Activated T-cell treated with anti-CD3 and anti-CD28 coated beads, Interleukin-2, amount 50 U/mL, for 72 hours (primary cell): ENCODE data around the gene MT1HL1. TPM values are rescaled to one million over a fixed set of nuclear protein-coding genes. Genes with fewer than 3 reads are reported as not detected.

Source experiments
- ATAC-seq, 2 donors: fragments of 150-1000 bp; cut with Tn5 transposase; replicated peaks in 1 of 2; 2 replicates each; pipeline ENCODE4 v1.10.0; 2021; ENCODE audit warnings: moderate library complexity in 2 of 2, mild to moderate bottlenecking in 1 of 2
- DNase-seq, 2 donors: peaks; one replicate each; pipeline ENCODE4 v3.0.0; 2021 to 2022; ENCODE audit warnings: mixed read lengths in 1 of 2
- H3K27ac Mint-ChIP-seq: one replicate; pipeline ENCODE4 v1.8.0; 2022; ENCODE audit warnings: mild to moderate bottlenecking, moderate library complexity, mixed read lengths
- H3K27me3 Mint-ChIP-seq: one replicate; pipeline ENCODE4 v1.8.0; 2022; ENCODE audit warnings: low read depth, mixed read lengths
- H3K36me3 Mint-ChIP-seq, 2 donors: one replicate each; pipeline ENCODE4 v1.8.0; 2022; ENCODE audit warnings: mixed read lengths in 2 of 2, mild to moderate bottlenecking in 1 of 2; ENCODE audit not compliant: insufficient read depth in 2 of 2
- H3K4me1 Mint-ChIP-seq: one replicate; pipeline ENCODE4 v1.8.0; 2022; ENCODE audit warnings: low read depth, mixed read lengths
- H3K4me3 Mint-ChIP-seq, 2 donors: one replicate each; pipeline ENCODE4 v1.8.0; 2022; ENCODE audit warnings: mild to moderate bottlenecking in 2 of 2, mixed read lengths in 2 of 2, moderate library complexity in 2 of 2
- H3K9me3 Mint-ChIP-seq, 2 donors: one replicate each; pipeline ENCODE4 v1.8.0; 2022; ENCODE audit warnings: mixed read lengths in 2 of 2
- total RNA-seq, 2 donors: library from RNA; stranded (reverse); gene quantifications; one replicate each; pipeline ENCODE4 v1.2.3, GENCODE V29; 2022

Gene MT1HL1
- total RNA-seq, 2 donors from 2014 or later, result not detected

GRCh38 chr1:237009611-237010010 lies 5.4 kb upstream of the MT1HL1 start:
- Mint-ChIP-seq H3K27me3 (peaks cover 6% of the 10 kb centered on the region), H3K36me3 (no peaks in the 10 kb centered on the region), H3K4me3 (no peak overlapping the region), H3K27ac (no peak overlapping the region), H3K9me3 (no peaks in the 10 kb centered on the region), H3K4me1 (no peaks in the 10 kb centered on the region)
- DNase-seq, result no peak
- ATAC-seq, result no peak

- Mint-ChIP-seq H3K4me3 (no peak overlapping the region), H3K27ac (no peak overlapping the region), H3K27me3 (peaks cover 6% of the 10 kb centered on the region), H3K9me3 (no peaks in the 10 kb centered on the region), H3K4me1 (no peaks in the 10 kb centered on the region), H3K36me3 (no peaks in the 10 kb centered on the region)
- ATAC-seq (no peak), DNase-seq (no peak)
Observed at GRCh38 chr1:237007147-237007881, 3.1 kb upstream of the MT1HL1 start.

DNA sequence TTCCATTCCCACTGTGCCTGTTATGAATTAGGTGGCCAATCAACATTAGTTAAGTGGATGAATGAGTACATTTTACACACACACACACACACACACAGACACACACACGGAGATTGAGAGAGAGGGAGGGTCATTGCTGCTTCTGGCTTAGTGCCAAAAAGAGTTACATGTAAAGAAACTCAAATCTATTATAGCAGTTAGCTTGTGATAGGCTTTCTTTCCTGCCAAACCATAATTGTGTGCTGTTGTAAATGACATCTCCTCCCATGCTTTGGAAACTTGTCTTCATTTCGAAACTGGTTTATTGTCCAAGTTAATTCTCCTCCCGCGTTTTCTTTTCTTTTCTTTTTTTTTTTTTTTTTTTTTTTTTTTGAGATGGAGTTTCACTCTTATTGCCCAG lies 1.4 kb upstream of the MT1HL1 start:
- DNase-seq (no peak), ATAC-seq (no peak)
- H3K36me3 Mint-ChIP-seq, result no peaks in the 10 kb centered on the region
- H3K27ac Mint-ChIP-seq, result no peak overlapping the region
- H3K4me3 Mint-ChIP-seq, result no peak overlapping the region
- no peaks in the 10 kb centered on the region for H3K4me1 Mint-ChIP-seq
- H3K9me3 Mint-ChIP-seq, result peaks cover 0 to 2% of the 10 kb centered on the region in 2 donors
- peaks cover 6% of the 10 kb centered on the region for H3K27me3 Mint-ChIP-seq

- Mint-ChIP-seq H3K4me3 (no peak overlapping the region), H3K36me3 (no peaks in the 10 kb centered on the region), H3K9me3 (peaks cover 0 to 2% of the 10 kb centered on the region in 2 donors), H3K4me1 (no peaks in the 10 kb centered on the region), H3K27me3 (no peaks in the 10 kb centered on the region), H3K27ac (no peak overlapping the region)
- ATAC-seq, result no peak
- no peak for DNase-seq
Observed at GRCh38 chr1:237003516-237003915, 725 bp downstream of the MT1HL1 start.

DNA sequence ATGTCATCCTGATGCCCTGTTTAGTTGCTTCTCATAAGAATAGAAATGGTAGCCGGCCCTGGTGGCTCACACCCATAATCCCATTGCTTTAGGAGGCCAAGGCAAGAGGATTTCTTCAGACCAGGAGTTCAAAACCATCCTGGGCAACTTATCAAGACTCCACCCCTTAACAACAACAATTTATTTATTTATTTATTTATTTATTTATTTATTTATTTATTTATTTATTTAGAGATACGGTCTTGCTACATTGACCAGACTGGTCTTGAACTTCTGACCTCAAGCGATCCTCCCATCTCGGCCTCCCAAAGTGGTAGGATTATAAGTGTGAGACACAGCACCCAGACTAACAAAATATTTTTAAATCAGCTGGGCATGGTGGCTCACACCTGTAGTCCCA lies 4.0 kb downstream of the MT1HL1 start:
- H3K36me3 Mint-ChIP-seq, result no peaks in the 10 kb centered on the region
- H3K9me3 Mint-ChIP-seq, result peaks cover 0 to 2% of the 10 kb centered on the region in 2 donors
- no peak overlapping the region for H3K27ac Mint-ChIP-seq
- no peak for DNase-seq
- no peaks in the 10 kb centered on the region for H3K4me1 Mint-ChIP-seq
- no peak overlapping the region for H3K4me3 Mint-ChIP-seq
- ATAC-seq, result no peak
- H3K27me3 Mint-ChIP-seq, result no peaks in the 10 kb centered on the region

DNA sequence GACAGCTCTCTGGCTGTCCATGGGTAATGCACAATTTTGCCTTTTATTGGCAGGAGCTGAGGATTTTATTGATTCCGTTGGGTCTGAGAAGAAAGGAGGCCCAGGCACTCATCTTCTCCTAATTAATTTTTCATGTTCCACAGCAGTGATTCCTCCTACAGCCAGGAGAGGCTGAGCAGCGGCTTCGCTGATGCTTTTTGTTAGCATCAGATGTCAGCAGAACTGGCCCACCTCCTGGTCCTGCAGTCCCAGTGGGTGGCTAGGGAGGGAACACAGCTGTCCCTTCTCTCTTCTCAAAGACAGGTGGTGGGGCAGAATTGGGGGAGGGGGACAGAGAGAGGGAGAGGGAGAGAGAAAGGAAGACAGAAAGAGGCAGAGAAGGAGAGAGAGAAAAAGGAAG lies 5.7 kb downstream of the MT1HL1 start:
- no peak overlapping the region for H3K27ac Mint-ChIP-seq
- no peak overlapping the region for H3K4me3 Mint-ChIP-seq
- H3K9me3 Mint-ChIP-seq, result peaks cover 0 to 2% of the 10 kb centered on the region in 2 donors
- H3K4me1 Mint-ChIP-seq, result no peaks in the 10 kb centered on the region
- no peaks in the 10 kb centered on the region for H3K36me3 Mint-ChIP-seq
- ATAC-seq (no peak), DNase-seq (no peak)
- no peaks in the 10 kb centered on the region for H3K27me3 Mint-ChIP-seq

DNA sequence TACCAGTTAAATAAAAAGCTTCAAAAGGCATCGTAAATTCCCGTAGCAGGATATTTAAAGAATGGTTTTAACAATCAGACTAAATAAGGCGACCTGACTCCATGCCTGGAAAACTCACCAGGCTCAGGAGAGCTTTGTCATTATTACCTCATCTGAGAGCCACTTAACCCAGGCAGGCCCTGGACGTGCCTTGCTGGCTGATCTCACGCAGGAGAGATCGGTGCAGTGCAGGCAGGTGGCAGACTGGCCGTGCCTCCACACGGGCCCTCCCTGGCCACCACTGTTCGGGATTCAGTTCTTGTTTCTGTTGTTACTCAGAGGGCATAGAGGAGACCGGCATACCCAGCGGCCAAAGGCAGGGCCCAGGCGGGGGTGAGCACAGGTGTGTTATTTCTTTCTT lies 6.4 kb downstream of the MT1HL1 start:
- Mint-ChIP-seq H3K27ac (no peak overlapping the region), H3K36me3 (no peaks in the 10 kb centered on the region), H3K4me3 (no peak overlapping the region), H3K27me3 (no peaks in the 10 kb centered on the region), H3K4me1 (no peaks in the 10 kb centered on the region), H3K9me3 (peaks cover 0 to 2% of the 10 kb centered on the region in 2 donors)
- ATAC-seq, result no peak
- DNase-seq, result no peak

GRCh38 chr1:236997361-236997760 lies 6.9 kb downstream of the MT1HL1 start:
- H3K27ac Mint-ChIP-seq, result no peak overlapping the region

GRCh38 chr1:236994450-236994849 lies 9.8 kb downstream of the MT1HL1 start:
- no peaks in the 10 kb centered on the region for H3K4me1 Mint-ChIP-seq
- no peaks in the 10 kb centered on the region for H3K36me3 Mint-ChIP-seq
- ATAC-seq, result no peak
- no peak for DNase-seq
- no peak overlapping the region for H3K4me3 Mint-ChIP-seq
- H3K27me3 Mint-ChIP-seq, result peaks cover 4% of the 10 kb centered on the region
- peaks cover 4 to 6% of the 10 kb centered on the region in 2 donors for H3K9me3 Mint-ChIP-seq
- H3K27ac Mint-ChIP-seq, result no peak overlapping the region

More at GRCh38 chr1:236997361-236997760, 6.9 kb downstream of the MT1HL1 start:
- Mint-ChIP-seq H3K4me3 (no peak overlapping the region), H3K9me3 (peaks cover 0 to 3% of the 10 kb centered on the region in 2 donors), H3K27me3 (peaks cover 1% of the 10 kb centered on the region), H3K36me3 (no peaks in the 10 kb centered on the region), H3K4me1 (no peaks in the 10 kb centered on the region)
- ATAC-seq (no peak), DNase-seq (no peak)

DNA sequence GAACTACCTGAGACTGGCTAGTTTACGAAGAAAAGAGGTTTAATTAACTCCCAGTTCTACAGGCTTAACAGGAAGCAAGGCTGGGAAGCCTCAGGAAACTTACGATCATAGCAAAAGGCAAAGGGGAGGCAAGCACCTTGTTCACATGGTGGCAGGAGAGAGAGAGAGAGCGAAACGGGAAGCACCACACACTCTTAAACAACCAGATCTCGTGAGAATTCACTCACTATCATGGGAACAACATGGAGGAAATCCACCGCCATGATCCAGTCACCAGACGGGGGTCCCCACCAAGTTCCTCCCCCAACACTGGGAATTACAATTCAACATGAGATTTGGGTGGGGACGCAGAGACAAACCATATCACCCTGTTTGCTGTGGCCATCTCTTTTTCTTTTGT lies 11.8 kb downstream of the MT1HL1 start:
- Mint-ChIP-seq H3K4me1 (no peaks in the 10 kb centered on the region), H3K27me3 (peaks cover 4% of the 10 kb centered on the region), H3K9me3 (peaks cover 7 to 8% of the 10 kb centered on the region in 2 donors), H3K36me3 (no peaks in the 10 kb centered on the region), H3K27ac (no peak overlapping the region), H3K4me3 (no peak overlapping the region)
- DNase-seq, result no peak
- no peak for ATAC-seq

- Mint-ChIP-seq H3K4me1 (no peaks in the 10 kb centered on the region), H3K27me3 (peaks cover 4% of the 10 kb centered on the region), H3K4me3 (no peak overlapping the region), H3K36me3 (no peaks in the 10 kb centered on the region), H3K9me3 (peaks cover 10 to 14% of the 10 kb centered on the region in 2 donors), H3K27ac (no peak overlapping the region)
- ATAC-seq, result no peak
- DNase-seq, result no peak
Observed at GRCh38 chr1:236990052-236990445, 14.2 kb downstream of the MT1HL1 start.

DNA sequence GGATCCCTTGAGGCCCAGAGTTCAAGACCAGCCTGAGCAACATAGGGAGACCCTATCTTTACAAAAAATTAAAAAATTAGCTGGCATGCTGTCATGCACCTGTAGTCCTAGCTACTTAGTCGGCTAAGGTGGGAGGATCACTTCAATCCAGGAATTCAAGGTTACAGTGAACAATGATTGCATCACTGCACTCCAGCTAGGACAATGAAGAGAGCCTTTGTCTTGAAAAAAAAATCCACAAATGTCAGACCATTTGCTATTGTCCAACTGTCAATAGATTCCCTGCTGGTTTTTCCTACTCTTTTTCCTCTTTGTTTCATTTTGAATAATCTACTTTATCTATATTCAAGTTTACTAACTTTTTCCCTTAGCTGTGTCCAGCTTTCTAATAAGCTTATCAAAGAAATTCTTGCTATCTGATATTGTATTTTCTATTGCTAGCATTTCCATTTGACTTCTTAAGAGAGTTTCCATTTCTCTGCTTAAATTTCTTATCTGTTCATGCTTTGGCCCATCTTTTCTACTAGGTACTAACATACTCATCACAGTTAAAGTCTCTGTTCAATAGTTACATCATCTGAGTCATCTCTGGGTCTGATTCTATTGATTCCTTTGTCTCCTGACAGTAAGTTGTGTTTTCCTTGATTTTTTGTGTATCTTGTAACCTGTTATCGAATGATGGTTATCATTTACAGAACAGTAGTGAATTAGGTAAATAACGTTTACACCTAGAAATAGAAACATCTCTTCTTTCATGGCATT lies 14.8 kb downstream of the MT1HL1 start:
- ATAC-seq (no peak), DNase-seq (no peak)
- Mint-ChIP-seq H3K4me1 (no peaks in the 10 kb centered on the region), H3K9me3 (peaks cover 10 to 14% of the 10 kb centered on the region in 2 donors), H3K36me3 (no peaks in the 10 kb centered on the region), H3K4me3 (no peak overlapping the region), H3K27me3 (peaks cover 4% of the 10 kb centered on the region), H3K27ac (no peak overlapping the region)

DNA sequence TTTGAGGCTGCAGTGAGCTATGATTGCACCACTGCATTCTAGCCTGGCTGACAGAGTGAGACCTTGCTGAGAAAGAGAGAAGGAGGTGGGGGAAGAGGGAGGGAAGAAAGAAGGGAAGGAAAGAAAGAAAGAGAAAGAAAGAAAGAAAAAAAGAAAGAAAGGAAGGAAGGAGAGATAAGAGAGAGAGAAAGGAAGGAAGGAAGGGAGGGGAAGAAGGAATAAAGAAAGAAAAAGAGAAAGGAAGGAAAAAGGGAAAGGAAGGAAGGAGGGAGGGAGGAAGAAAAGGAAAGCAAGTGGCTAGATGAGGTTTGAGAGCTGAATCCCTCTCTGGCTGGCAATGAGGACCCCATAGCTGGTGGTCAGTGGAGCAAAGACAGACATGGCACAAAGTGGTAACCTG lies 20.4 kb downstream of the MT1HL1 start:
- peaks cover 5% of the 10 kb centered on the region for H3K27me3 Mint-ChIP-seq

More for the DNA sequence above, 20.4 kb downstream of the MT1HL1 start:
- DNase-seq, result no peak
- H3K4me3 Mint-ChIP-seq, result no peak overlapping the region
- H3K9me3 Mint-ChIP-seq, result peaks cover 2 to 7% of the 10 kb centered on the region in 2 donors
- H3K36me3 Mint-ChIP-seq, result no peaks in the 10 kb centered on the region
- no peak overlapping the region for H3K27ac Mint-ChIP-seq
- no peak for ATAC-seq
- H3K4me1 Mint-ChIP-seq, result no peaks in the 10 kb centered on the region
